NCI-H1105 (cell line): ENCODE results near the gene STYXL1.

Experiments
- DNase-seq: peaks from one replicate; lab custom pipeline; 2025; lab: John Stamatoyannopoulos, UW

The STYXL1 gene

DNA sequence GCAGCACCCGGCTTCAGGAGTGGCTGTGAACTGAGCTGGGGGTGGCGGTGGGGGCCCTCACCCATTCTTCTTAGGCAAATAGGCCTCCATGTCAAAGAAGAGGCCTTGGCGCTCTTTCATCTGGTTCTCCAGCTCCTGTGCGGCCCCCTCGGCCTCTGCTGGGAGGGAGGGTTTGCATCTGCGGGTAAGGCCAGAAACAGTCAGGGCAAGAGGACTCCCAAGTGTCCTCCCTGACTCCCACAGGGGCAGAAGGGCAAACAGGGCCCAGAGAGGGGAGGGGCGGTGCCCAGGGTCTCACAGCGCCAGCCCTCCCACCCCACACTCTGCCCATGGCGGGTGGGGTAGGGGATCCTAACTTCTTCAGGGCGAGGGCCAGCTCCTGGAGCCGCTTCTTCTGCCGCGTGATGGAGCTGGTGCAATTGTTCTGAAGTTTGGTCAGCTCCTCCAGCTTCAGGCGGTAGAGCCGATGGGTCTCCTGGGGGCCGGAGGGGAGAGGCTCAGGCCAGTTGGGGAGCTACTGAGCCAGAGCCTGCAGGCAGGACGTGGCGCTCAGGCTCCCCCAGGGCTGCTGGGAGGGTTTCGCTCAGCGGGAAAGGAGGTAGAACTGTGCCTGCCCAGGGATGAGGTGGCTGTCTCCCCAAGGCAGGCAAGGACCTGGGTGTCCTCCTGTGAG lies 55.6 kb downstream of the STYXL1 start:
- no peak for DNase-seq

DNA sequence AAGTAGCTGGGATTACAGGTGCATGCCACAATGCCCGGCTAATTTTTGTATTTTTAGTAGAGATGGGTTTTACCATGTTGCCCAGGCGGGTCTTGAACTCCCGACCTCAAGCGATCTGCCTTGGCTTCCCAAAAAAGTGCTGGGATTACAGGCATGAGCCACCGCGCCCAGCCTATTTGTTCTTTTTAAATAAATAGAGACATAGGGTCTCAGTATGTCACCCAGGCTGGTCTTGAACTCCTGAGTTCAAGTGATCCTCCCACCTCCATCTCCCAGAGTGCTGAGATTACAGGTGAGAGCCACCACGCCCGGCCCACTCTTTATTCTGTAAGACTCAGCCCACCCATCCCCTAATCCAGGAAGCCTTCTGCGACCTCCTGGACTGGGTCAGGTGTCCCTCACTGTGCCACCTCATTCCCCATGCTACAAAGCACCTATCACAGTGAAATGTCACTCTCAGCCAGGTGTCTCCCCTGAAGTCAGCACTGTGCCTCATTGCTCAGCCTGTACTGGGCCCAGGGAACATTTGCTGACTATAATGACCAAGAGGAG lies 56.2 kb downstream of the STYXL1 start:
- no peak for DNase-seq

DNA sequence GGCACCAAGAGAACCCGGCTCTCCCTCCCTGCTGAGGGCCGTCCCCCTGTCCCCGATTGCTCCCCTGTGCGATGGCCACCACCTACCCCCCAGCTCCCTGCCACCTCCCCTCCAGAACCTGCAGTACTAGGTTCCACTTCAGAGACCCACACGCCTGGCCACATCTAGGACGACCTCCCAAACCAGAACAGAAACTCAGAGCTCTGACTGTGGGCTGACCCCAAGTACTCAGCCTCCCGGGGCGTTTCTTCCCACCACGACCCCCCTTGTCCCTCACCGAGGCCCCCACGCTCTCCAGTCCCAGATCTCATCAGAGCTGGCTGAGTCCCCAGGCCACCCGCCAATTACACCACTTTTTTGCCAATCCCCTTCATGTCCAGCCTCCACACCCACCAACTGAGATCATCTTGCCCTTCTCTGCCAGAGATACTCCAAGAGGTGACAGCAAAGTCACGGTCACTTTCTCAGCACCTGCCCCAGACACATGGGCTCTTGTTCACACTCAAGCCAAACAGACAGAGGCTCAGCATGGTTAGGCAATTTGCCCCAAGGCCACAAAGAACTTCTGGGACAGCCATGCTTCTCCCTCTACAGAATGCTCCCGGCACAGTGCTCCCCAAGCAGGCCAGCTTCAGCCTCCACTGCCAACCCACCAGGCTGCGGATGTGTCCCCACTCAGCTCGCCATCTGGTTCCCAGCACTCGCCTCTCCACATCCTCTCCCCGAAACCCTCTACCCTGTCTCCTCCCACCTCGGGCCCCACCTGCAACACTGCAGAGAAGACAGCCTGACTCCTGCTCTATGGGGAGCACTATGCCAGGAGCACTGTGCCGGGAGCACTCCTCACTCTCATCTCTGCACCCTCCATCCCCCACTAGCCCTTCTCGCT lies 58.1 kb downstream of the STYXL1 start:
- DNase-seq: no peak

GRCh38 chr7:75988568-75989499 lies 59.0 kb downstream of the STYXL1 start:
- DNase-seq: no peak

GRCh38 chr7:75987805-75988567 lies 59.8 kb downstream of the STYXL1 start:
- DNase-seq: no peak

DNA sequence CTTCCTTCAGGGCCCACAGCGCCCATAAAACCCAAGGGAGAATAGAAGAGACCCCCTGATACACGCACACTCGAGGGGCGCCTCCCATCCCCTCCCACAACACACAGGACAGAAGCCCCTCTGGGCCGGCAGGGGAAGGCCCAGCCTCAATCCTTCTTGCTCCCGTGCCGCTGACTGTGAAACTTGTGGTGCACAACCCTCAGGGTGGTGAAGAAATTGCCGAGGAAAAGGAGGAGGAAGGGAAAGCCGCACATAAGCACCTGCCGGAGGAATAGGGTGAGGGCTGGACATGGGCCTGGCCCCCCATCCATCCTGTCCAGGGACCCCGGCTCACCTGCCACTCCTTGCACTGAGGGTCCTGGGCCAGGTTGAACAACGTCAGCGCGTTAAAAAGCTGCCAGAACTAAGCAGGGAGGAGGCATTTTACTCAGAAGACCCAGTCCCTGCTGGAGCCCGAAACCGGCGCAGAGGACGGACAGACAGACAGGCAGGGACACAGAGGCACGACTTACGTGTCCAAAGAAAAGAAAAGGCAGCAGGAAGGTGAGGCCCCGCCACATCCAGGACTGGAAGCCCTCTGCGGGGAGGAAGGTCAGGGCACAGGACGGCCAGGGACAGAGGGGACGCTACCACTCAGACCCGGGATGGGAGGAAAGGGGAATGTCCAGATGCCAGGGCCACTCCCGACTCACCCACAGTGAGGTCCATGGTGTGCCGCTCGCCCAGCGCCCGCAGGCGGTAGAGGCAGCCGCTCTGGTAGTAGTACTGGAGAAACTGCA lies 60.6 kb downstream of the STYXL1 start:
- no peak for DNase-seq

- DNase-seq: no peak
Measured at GRCh38 chr7:75986147-75986781, 61.5 kb downstream of the STYXL1 start.

DNA sequence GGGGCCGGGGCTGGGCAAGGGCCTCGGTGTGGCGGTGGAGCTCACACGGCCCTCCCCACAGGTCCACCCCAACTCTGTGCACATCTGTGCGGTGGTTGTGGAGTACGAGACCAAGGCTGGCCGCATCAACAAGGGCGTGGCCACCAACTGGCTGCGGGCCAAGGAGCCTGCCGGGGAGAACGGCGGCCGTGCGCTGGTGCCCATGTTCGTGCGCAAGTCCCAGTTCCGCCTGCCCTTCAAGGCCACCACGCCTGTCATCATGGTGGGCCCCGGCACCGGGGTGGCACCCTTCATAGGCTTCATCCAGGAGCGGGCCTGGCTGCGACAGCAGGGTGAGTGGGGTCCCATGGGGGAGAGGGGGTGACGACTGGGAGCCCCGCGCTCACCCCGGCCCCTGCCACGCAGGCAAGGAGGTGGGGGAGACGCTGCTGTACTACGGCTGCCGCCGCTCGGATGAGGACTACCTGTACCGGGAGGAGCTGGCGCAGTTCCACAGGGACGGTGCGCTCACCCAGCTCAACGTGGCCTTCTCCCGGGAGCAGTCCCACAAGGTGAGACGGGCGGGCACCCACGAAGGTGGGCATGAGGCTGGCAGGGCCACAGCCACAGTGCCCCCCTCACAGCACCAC lies 62.2 kb downstream of the STYXL1 start:
- no peak for DNase-seq

- DNase-seq: no peak
Measured at GRCh38 chr7:75985009-75985517, 62.7 kb downstream of the STYXL1 start.

- no peak for DNase-seq
Measured at GRCh38 chr7:75984130-75985008, 63.4 kb downstream of the STYXL1 start.

DNA sequence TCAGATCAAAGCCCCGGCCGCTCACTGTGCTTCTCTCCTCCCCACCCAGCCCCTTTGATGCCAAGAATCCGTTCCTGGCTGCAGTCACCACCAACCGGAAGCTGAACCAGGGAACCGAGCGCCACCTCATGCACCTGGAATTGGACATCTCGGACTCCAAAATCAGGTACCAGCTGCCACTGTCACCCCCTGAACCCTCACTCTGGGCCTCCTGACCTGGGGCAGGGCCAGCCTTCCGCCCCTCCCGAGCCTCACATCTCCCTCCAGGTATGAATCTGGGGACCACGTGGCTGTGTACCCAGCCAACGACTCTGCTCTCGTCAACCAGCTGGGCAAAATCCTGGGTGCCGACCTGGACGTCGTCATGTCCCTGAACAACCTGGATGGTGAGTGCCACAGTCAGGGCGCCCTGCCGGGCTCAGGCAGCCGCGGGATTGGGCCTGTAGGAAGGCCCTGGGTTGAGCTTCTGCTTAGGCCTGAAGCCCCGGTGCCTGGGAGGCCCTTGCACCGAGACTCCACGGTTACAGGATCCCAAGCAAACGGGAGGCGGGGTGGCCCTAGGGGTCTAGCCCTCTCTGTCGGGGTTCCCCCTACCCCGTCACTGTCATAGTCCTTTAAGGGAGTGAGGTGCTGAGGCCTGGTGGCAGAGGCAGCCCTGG lies 64.2 kb downstream of the STYXL1 start:
- DNase-seq: no peak

DNA sequence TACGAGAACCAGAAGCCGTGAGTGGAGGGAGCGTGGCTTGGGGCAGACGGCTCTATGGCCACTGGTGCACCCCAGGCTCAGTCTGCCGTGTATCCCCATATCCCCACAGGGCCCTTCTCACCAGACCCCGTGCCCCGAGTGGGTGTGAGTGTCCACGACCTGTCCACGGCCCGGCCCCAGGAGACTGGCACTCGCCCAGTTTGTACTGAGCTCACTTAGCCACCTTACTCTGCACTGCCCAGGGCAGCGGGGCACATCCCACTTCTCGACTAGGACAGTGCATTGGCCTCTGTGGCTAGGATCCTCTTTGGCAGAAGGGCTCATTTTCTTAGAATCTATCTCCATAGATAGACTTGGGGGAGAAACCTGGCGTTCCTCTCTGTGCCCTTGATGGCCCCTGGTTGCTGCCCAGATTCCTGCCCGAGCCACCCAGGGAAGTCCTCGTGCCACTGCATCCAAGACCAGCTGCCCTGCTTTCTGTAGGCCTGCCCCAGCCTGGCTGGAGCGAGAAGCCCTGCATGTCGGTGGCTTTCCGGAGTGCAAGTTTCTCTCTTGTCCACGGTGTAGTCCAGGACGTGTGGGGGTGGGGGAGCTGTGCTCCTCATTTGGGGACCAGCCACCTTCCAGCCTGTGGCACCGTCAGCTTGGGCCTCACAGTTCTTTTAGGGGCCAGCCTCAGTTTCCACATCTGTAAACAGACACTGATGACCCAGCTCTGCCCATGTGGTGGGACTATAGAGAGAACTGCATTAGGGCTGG lies 65.3 kb downstream of the STYXL1 start:
- DNase-seq: no peak

GRCh38 chr7:75981453-75982305 lies 66.1 kb downstream of the STYXL1 start:
- no peak for DNase-seq

- no peak for DNase-seq
Measured at GRCh38 chr7:75981203-75981452, 66.7 kb downstream of the STYXL1 start.

DNA sequence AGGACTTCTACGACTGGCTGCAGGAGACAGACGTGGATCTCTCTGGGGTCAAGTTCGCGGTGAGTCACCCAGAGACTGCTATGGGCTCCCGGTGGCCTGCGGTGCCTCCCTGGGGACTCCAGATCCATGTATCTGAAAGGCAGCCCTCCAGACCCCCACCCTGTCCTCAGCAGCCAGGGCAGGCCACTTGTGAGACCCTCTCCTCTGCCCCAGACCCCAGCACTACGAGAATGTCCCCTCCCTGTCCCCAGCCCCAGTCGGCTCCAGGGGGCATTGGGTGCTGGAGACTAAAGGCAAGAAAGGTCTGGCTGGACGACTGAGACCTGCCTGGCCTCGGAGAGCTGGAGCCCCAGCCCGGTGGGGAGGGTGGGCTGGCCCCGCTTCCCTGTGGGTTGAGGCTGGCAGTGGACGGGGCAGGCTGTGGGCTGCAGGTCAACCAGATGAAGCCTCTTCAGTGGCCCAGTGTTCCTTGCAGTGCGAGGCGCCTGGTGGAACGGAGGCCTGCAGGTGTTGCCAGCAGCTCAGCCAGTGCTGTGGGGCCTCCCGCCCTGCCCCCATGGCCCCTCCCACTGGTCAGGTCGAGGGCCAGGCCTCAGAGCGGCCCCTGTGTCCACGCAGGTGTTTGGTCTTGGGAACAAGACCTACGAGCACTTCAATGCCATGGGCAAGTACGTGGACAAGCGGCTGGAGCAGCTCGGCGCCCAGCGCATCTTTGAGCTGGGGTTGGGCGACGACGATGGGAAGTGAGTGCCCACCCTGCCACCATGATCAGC lies 67.2 kb downstream of the STYXL1 start:
- no peak for DNase-seq
